Inflammatory macrophage treated with lipopolysaccharide for 4 hours (primary cell): ENCODE results near the gene TMIGD3.
A peak's percentile ranks its signal among the peaks of the same experiment; 100 is the strongest.

ENCODE experiments used
- DNase-seq: peaks from one replicate; pipeline ENCODE4 v3.0.0-alpha.2; 2020

The TMIGD3 gene

DNA sequence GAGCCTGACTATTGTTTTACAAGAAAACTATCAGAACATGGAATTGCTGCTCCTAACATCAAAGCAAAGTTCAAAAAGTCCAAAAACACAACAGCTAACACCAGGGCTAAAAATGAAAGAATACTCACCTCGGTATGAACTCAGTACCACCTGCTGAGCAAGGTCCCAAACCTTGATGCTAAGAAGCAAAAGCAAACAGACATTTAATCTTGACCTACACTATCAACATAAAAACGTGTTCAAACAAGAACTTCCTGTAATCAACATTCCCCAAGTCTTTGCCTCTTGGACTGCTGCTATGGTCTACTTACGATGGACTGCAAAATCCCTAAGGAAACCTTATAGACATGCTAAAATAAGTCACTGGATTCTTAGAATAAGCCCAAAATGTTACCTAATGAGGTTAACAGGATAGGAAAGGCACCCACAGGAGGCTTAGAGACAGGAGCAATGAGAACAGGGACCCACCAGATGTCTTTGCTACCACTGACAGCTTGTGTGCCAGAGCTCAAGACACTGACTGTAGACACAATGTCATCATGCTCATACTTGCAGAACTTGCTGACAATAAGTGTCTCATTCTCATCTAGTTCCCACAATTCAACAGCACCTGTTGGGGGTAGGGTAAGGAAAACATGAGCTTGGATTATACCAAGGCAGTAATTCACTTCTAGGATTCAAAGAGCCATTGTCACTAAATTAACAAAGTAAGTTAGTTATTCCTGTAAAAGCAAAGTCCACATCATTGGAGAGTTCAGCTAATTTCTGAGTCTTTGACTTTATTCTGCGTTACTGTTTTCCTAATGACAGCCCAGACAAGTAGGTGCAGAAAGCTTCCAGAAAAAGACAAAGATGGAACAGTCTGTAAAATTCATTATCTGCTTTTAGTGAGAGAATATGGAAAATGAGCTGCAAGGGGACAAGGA, 56.2 kb downstream of the TMIGD3 start:
- no peak for DNase-seq

DNA sequence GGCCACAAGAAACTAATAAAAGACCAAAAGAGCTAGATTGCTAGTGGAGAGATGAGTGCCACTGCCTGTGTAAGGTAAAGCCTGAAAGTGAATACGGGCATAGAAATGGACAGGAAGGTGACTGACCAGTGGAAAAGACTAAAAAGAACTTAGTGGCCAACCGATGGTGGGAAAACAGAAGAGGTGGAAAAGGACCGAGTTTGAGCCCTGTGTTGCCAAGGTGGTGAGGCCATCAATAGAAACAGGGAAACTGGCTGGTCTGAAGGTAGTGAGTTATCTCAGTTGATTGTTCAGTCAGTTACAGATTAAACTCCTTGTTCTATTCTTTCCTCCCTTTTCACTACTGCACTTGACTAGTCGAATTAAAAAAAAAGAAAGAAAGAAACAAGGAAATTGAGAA, 56.9 kb downstream of the TMIGD3 start:
- DNase-seq: no peak

DNA sequence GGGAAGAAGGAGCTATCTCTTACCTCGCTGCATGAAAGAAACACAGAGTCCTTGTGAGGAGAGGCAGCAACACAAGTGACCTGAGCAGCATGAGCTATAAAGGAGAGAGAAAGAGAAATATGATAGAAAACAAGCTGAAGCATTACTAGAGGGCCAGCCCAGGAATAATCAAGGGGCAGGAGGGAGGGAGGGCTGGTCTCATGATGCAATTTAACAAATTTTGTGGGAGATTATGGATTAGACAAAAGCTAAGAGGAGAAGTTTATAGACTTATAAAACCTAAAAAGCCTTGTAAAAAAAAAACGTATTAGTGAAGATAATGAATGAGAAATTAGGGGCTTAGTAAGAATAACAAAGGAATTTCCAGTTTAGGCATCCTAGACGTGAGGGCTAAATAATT, 59.4 kb downstream of the TMIGD3 start:
- no peak for DNase-seq

DNA sequence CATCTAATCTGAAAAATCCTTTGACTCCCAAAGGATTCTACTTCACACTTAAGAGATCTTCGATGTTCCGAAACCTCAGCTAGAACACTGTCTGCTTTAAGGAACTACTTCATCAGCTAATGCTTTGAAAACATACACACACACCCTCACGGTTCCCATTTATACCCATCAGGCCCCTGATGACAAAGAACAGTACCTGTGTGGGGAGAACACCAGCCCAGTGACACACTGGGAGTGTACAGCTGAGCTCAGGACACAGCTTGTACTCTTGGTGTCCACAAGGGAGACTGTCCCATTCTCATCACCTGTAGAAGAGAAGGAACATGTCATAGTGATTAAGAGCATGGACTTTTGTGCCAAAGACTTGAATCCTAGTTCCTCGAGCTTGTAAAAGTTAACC, 61.0 kb downstream of the TMIGD3 start:
- DNase-seq: no peak

DNA sequence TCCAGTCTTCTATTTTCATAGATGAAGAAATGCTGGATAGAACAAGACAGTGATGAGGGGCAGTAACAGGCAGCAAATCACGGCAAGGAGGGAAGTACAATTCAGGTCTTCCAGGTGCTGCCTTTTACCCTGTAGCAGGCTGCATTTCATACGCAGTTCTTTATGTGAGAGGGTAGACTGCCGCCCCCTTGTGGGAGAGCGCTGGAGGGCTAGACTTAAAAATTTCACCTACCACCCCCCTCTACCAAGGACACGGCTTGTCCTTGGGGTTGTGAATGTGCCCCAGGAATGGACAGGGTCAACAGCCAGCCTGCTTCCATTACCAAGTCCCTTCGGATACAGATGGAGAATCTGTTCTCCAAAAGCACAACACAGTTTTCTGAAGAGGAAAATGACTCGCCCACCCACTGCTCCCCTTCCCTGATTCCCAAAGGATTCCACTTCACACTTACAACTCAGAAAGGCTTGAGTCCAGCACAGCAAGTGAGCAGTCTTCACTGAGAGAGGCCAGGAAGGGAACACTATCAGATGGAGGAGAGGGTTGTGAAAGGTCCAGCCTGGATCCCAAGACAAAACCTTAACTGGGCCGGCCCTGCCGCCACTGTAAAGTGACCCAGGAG, 61.8 kb downstream of the TMIGD3 start:
- peak; percentile 14 for DNase-seq

DNA sequence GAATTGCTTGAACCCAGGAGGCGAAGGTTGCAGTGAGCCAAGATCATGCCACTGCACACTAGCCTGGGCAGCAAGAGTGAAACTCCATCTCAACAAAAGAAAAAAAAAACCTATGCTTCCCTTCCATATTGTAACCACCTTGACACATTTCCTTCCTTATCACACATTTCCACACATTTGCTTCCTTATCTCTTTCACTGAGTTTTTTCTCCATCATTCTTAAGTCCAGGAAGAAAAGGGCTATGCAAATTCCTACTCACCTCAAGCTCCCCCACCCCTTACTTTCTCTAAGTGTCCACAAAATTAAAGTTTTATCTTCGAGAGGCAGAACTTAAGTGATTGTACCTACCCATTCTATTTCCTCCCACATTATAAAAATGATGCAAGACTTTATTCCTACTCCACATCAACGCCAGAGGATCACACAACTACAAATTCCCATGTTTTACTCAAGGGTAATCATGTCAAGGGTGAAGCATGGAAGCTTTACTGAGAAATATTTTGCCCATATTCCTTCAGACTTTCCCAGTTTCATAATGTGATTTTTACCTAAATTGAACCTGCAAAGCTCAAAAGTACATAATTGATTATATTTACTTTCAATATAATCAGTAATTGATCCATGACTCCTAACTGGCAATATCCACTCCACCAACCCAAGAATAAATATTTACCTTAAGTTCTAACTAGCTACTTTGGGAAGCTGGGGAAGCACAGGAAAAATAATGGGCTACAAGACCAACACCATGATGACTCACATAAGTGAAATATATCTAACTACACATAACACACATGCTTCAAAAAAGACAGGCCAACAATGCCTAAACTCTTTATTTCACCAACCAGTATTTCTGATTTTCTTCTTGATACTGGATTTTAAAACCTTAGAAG, 63.7 kb downstream of the TMIGD3 start:
- DNase-seq: no peak

DNA sequence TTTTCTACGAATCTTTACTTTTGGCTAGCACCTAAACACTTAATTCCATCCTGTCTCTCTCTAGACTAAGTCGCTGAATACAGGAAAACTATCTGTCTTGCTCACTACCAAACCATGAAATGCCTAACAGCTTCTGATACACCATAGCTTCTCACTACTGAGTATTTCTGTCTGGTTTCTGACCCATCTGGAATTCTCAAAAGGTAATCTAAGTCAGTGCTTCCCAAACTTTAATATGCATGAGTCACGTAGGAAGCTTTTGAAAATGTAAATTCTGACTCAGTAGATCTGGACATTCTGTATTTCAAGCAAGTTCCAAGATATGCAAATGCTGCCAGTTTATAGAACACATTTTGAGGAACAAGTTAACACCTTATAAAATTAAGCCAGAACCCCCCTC, 66.7 kb downstream of the TMIGD3 start:
- no peak for DNase-seq
